Liver (tissue), 9 donors: ENCODE results near the gene SLC38A5. TPM values are rescaled to one million over a fixed set of nuclear protein-coding genes. Genes with fewer than 3 reads are reported as not detected.
"Not testable (repeated sequence)": the region's sequence is repeated elsewhere in the genome, so short reads cannot be mapped to it uniquely, and the experiment has no call there.

ENCODE experiments used
- DNase-seq: peaks from one replicate; pipeline ENCODE4 v3.0.0-alpha.2; 2017; ENCODE audit warnings: low spot score
- H3K27ac ChIP-seq, 2 donors: one replicate each; pipeline ENCODE4 v1.7.0; 2013; ENCODE audit warnings: inconsistent platforms in 2 of 2, low read length in 2 of 2, control low read depth in 1 of 2, low read depth in 1 of 2, mild to moderate bottlenecking in 1 of 2
- H3K27me3 ChIP-seq, 4 donors: one replicate each; pipeline versions ENCODE4 v1.6.1 to v1.7.0; 2013; ENCODE audit warnings: low read length in 3 of 4, inconsistent platforms in 1 of 4, mild to moderate bottlenecking in 1 of 4, moderate library complexity in 1 of 4; ENCODE audit not compliant: control insufficient read depth in 4 of 4, insufficient read depth in 4 of 4
- H3K36me3 ChIP-seq, 4 donors: one replicate each; pipeline versions ENCODE4 v1.6.1 to v1.7.0; 2013; ENCODE audit warnings: low read length in 3 of 4, mild to moderate bottlenecking in 3 of 4, low read depth in 1 of 4, moderate library complexity in 1 of 4; ENCODE audit not compliant: control insufficient read depth in 4 of 4, insufficient read depth in 3 of 4
- H3K4me1 ChIP-seq, 4 donors: one replicate each; pipeline versions ENCODE4 v1.6.1 to v1.7.0; 2013; ENCODE audit warnings: low read length in 3 of 4, mild to moderate bottlenecking in 3 of 4, moderate library complexity in 1 of 4; ENCODE audit not compliant: control insufficient read depth in 4 of 4, insufficient read depth in 4 of 4
- H3K4me3 ChIP-seq, 3 donors: one replicate each; pipeline versions ENCODE4 v1.6.1 to v1.7.0; 2013; ENCODE audit warnings: low read length in 3 of 3, control low read depth in 1 of 3, low read depth in 1 of 3, mild to moderate bottlenecking in 1 of 3
- H3K9ac ChIP-seq, 2 donors: one replicate each; pipeline ENCODE4 v1.7.0; 2013; ENCODE audit warnings: low read length in 2 of 2, mild to moderate bottlenecking in 2 of 2, moderate library complexity in 2 of 2, control low read depth in 1 of 2, low read depth in 1 of 2
- H3K9me3 ChIP-seq, 4 donors: one replicate each; pipeline versions ENCODE4 v1.6.1 to v1.7.0; 2013; ENCODE audit warnings: low read length in 3 of 4; ENCODE audit not compliant: control insufficient read depth in 4 of 4
- ATF3 ChIP-seq: IDR thresholded peaks from 2 replicates; pipeline ENCODE4 v1.6.1; 2016; ENCODE audit warnings: antibody characterized with exemption
- EGR1 ChIP-seq, 2 donors: IDR thresholded peaks; 2 replicates each; pipeline ENCODE4 v1.6.1; 2016 to 2018; ENCODE audit warnings: antibody characterized with exemption in 2 of 2, low read depth in 2 of 2
- FOXA1 ChIP-seq: IDR thresholded peaks from 2 replicates; pipeline ENCODE4 v1.6.1; 2016; ENCODE audit warnings: antibody characterized with exemption
- FOXA2 ChIP-seq: IDR thresholded peaks from 2 replicates; pipeline ENCODE4 v1.6.1; 2016; ENCODE audit warnings: antibody characterized with exemption
- GABPA ChIP-seq, 2 donors: IDR thresholded peaks in 1 of 2; conservative IDR thresholded peaks in 1 of 2; 2 replicates each; pipeline ENCODE4 v1.6.1; 2016; ENCODE audit warnings: antibody characterized with exemption in 2 of 2, mild to moderate bottlenecking in 1 of 2, moderate library complexity in 1 of 2
- HNF4A ChIP-seq, 2 donors: conservative IDR thresholded peaks; 2 replicates each; pipeline ENCODE4 v1.6.1; 2016; ENCODE audit warnings: antibody characterized with exemption in 2 of 2, mild to moderate bottlenecking in 2 of 2
- JUND ChIP-seq, 2 donors: IDR thresholded peaks; 2 replicates each; pipeline ENCODE4 v1.6.1; 2016; ENCODE audit warnings: antibody characterized with exemption in 2 of 2
- MAX ChIP-seq: IDR thresholded peaks from 2 replicates; pipeline ENCODE4 v1.6.1; 2016; ENCODE audit warnings: antibody characterized with exemption
- NR2F2 ChIP-seq: IDR thresholded peaks from 2 replicates; pipeline ENCODE4 v1.6.1; 2016; ENCODE audit warnings: antibody characterized with exemption
- RAD21 ChIP-seq, 2 donors: IDR thresholded peaks; 2 replicates each; pipeline ENCODE4 v1.6.1; 2016; ENCODE audit warnings: antibody characterized with exemption in 2 of 2, mild to moderate bottlenecking in 2 of 2
- REST ChIP-seq: IDR thresholded peaks from 2 replicates; pipeline ENCODE4 v1.6.1; 2016; ENCODE audit warnings: antibody characterized with exemption, mild to moderate bottlenecking
- RXRA ChIP-seq, 2 donors: IDR thresholded peaks; 2 replicates each; pipeline ENCODE4 v1.6.1; 2017 to 2018; ENCODE audit warnings: antibody characterized with exemption in 2 of 2, mild to moderate bottlenecking in 1 of 2
- SP1 ChIP-seq: IDR thresholded peaks from 2 replicates; pipeline ENCODE4 v1.6.1; 2018; ENCODE audit warnings: antibody characterized with exemption, mild to moderate bottlenecking
- TAF1 ChIP-seq: conservative IDR thresholded peaks from 2 replicates; pipeline ENCODE4 v1.6.1; 2016; ENCODE audit warnings: antibody characterized with exemption, mild to moderate bottlenecking
- WGBS: extraction: QIAGEN DNeasy Blood & Tissue Kit; methylation state at CpG from one replicate; pipeline ENCODE4 v1.1.7; 2013; 5-methylcytosine and 5-hydroxymethylcytosine counted together
- polyA plus RNA-seq, 2 donors: library from polyadenylated mRNA; stranded (reverse) in 1 of 2; unstranded in 1 of 2; fragments of 200-250 nt in 1 of 2; fragments of >200 nt in 1 of 2; fragmentation: Nextera tagmentation in 1 of 2; extraction: Ambion mirVana in 1 of 2; gene quantifications; one replicate each; pipeline versions ENCODE4 v1.2.1 to v1.2.3, GENCODE V29; 2013 to 2015
- total RNA-seq, 2 donors: library from RNA; depleted of rRNA; stranded (reverse); fragments of >200 nt; gene quantifications; one replicate each; pipeline ENCODE4 v1.2.3, GENCODE V29; 2014
- donor health status: healthy.
- donor health status: healthy.
- donor health status: healthy.
- donor health status: healthy.
- donor health status: healthy.

SLC38A5 gene
- total RNA-seq (10 to 100 TPM in 1 of 2 donors, under 1 TPM in 1; 0.25 to 81.3 TPM), polyA plus RNA-seq (under 1 TPM; 0.38 to 0.53 TPM)

- Histone ChIP-seq H3K4me1 (peaks cover 0 to 7% (median 6%) of the 10 kb centered on the region in 4 donors), H3K36me3 (no peaks in the 10 kb centered on the region), H3K9ac (no peak within 1 kb of the TSS), H3K9me3 (no peaks in the 10 kb centered on the region), H3K27me3 (peaks cover 0 to 7% (median 0%) of the 10 kb centered on the region in 4 donors), H3K4me3 (peak within 1 kb of the TSS in 1 of 3 donors; percentile 15), H3K27ac (no peak within 1 kb of the TSS)
- peak; percentile 66 for DNase-seq
- 87% methylated on average over 18 of the region's 18 CpGs for WGBS
- TF ChIP-seq MAX = no peak
- no peak for TF ChIP-seq RAD21 (IDR thresholded peaks at IDR 0.05)
- TF ChIP-seq ATF3 = no peak
- TF ChIP-seq REST = no peak
- TF ChIP-seq GABPA (IDR thresholded peaks at IDR 0.05 in 1 of 2, conservative IDR thresholded peaks at IDR 0.05 in 1 of 2) = no peak
- no peak for TF ChIP-seq JUND (IDR thresholded peaks at IDR 0.05)
- TF ChIP-seq RXRA (IDR thresholded peaks at IDR 0.05) = no peak
- TF ChIP-seq NR2F2 = no peak
- no peak for TF ChIP-seq FOXA1
- TF ChIP-seq TAF1 = no peak
- no peak for TF ChIP-seq EGR1 (IDR thresholded peaks at IDR 0.05; ENCODE audit: low read depth in 2 of 2)
- no peak for TF ChIP-seq SP1
- TF ChIP-seq FOXA2 = no peak
- TF ChIP-seq HNF4A (conservative IDR thresholded peaks at IDR 0.05) = no peak
Observed at GRCh38 chrX:48470110-48470832, at the start of gene SLC38A5. Gene SLC38A5 (minus strand): TSS chrX:48470260. CDS start chrX:48467924, 2,336 bp downstream.

- not testable (repeated sequence) for H3K4me3 ChIP-seq, H3K9ac ChIP-seq, H3K4me1 ChIP-seq, H3K36me3 ChIP-seq, H3K9me3 ChIP-seq, H3K27me3 ChIP-seq, H3K27ac ChIP-seq, DNase-seq
- WGBS = 88% methylated on average over 4 of the region's 4 CpGs
Observed at GRCh38 chrX:48519481-48519880, 49.4 kb upstream of the SLC38A5 start.

- DNase-seq = no peak
- Histone ChIP-seq H3K9ac (no peak overlapping the region), H3K36me3 (peaks cover 0 to 2% (median 0%) of the 10 kb centered on the region in 4 donors), H3K9me3 (no peaks in the 10 kb centered on the region), H3K4me1 (peaks cover 0 to 4% (median 3%) of the 10 kb centered on the region in 4 donors), H3K27ac (no peak overlapping the region), H3K27me3 (no peaks in the 10 kb centered on the region), H3K4me3 (no peak overlapping the region)
- 95% methylated on average over 5 of the region's 5 CpGs for WGBS
- TF ChIP-seq JUND (IDR thresholded peaks at IDR 0.05) = no peak
- no peak for TF ChIP-seq FOXA1
- no peak for TF ChIP-seq MAX
- no peak for TF ChIP-seq GABPA (IDR thresholded peaks at IDR 0.05 in 1 of 2, conservative IDR thresholded peaks at IDR 0.05 in 1 of 2)
Observed at GRCh38 chrX:48516987-48517386, 46.9 kb upstream of the SLC38A5 start.
